Anterior cingulate cortex (tissue), 58 donors: Measurements from ENCODE around the gene GIPC3.
"Not testable (repeated sequence)": the region's sequence is repeated elsewhere in the genome, so short reads cannot be mapped to it uniquely, and the experiment has no call there.

Experiments used
- DNase-seq, 58 donors: peaks; one replicate each; lab custom pipeline; 2025; lab: John Stamatoyannopoulos, UW

GIPC3 gene

DNA sequence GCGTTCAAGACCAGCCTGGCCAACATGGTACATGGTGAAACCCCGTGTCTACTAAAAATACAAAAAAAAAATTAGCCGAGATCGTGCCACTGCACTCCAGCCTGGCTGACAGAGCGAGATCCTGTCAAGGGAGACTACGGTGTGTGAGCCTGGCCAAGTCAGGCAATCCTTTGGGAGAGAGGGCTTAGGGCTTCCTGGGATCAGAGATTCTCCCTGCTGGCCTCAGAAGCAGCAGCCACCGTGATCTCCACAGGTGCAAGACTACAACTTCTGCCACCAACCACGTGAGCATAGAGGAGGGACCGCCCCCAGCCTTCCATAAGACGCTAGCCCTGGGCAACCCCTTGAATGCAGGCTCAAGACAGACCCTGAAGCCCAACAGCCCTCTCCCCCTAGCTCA, 35.5 kb upstream of the GIPC3 start:
- DNase-seq, result no peak

DNA sequence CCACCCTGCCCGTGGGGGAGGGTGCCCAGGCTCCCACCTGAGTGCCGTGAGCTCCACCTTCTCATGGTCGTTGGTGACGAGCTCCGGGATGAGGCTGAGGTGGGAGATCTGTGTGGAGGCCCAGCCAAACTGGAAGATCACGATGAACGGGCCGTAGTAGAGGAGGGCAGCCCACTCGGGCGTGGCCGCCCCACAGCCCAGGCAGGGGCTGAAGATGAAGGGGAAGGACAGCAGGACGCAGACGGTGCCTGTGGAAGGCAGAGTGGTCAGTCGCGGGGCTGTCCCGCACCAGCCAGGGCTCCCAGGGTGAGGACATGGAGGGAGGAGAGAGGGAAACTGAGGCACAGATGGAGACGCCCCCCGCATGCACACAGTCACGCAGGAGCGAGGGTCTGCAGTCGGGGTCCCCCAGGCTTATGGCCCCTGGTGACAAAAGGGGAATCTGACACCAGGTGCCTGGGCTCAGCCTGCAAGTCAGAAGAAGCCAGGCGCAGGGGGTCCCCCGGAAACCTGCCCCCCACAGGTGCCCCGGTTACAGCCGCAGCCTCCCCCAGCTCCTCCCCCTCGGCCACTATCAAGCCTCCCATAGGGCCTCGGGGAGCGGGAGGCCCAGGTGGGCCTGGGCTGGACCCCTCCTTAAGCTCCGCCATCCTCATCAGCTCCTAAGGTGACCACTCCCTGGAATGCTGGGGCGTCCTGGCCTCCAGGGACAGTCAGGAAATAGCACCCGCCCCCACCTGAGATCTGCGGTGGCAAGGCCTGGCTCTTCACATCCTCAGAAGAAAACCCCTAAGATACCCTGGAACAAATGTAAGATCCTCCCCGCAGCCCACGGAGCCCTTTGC, 34.1 kb upstream of the GIPC3 start:
- no peak for DNase-seq

DNA sequence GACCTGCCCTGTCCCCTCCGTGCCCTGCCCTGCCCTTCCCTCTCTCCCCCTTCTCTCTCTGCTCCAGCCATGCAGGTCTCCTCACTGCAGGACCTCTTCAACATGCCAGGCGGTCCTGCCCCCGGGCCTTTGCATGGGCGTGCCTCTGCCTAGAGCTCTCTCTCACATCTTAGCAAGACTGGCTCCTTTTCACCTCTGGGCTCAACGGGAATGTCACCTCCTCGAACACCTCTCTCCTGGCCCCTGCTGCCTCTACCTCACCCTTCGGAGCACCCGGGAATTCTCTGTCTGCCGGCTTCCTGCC, 33.5 kb upstream of the GIPC3 start:
- DNase-seq, result no peak

DNA sequence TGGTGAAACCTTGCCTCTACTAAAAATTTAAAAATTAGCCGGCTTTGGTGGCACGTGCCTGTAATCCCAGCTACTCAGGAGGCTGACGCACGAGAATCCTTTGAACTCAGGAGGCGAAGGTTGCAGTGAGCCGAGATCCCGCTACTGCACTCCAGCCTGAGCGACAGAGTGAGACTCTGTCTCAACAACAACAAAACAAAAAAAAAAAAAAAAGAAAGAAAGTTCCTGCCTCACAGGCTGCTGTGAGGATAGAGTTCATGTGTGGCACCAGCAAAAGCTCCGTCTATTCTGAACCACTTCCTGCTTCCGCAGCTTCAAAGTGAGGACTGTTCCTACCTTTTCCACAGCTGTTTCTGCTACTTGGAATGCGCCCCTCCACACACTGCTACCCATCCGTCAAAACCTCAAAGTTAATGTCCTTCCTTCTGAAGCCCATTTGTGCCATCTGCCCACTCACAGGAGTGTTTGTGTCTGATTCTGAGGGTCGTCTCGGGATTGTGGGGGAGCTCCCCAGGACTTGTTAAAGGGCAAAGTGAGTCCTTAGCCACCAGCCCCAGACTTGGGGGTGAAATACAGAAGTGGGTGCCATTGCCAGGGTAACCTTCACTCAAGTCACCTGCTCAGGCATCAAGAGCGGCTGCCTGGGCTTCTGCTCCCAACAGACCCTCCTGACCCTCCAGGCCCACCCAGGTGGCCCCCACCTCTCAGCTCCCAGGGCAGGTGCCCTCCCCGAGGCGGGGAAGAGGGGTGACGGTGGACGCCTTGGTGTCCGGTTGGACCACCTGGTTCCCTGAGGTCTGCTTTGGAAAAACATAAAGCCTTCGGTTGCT, 30.8 kb upstream of the GIPC3 start:
- DNase-seq, result no peak

DNA sequence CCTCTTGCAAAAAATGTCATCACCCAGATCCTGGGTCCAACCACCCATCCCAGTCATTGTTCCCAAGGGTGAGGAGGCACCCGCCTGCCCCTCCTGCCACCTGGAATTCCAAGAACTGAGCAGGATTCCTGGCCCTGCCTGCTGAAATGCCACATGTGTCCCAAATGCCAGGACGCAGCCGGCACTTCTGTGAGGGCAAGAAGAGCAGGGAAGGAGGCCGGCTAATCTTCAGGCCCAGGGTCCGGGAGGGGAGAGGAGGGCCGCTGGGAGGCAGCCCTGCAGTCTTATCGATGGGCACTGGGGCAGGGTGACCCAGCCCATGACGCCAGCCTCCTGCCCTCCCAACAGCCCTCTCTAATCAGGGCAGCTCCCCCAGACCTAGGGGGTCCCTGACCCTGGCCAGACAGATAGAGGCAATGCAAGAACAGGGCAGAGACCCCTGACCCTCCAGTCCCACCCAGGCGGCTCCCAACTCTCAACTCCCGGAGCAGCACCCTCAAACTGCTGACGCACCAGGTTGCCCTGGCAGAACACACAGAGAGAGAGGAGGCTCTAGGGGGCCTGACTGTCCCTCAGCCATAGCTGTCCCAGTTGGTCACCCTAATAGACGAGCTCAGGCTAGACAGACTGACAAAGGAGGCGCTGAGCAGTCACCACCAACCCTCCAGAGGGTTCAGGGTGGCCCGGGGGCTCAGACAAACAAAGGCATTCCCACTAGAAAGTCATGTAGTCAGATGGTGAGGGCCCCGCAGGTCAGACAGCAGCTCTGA, 29.4 kb upstream of the GIPC3 start:
- no peak for DNase-seq

DNA sequence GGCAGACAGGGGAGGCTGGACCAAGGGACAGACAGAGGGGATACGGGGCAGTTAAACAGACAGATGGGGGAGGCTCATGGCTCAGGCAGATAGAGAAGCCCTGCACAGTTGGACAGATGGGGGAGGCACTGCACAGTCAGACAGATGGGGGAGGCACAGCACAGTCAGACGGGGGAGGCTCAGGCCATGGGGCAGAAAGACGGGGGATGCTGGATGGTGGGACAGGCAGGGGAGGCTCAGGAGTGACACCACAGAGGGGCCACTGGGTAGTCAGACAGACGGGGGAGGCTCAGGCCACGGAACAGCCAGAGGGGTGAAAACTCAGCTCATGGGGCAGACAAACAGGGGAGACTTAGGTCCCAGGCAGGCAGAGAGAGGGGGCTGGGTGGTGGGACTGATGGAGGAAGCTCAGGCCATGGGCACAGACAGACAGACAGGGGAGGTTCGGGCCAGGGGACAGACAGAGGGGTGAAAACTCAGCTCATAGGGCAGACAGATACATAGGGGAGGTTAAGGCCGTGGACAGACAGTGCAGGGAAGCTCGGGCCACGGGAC, 28.8 kb upstream of the GIPC3 start:
- peak in 1 of 58 donors; percentile 12 for DNase-seq

DNA sequence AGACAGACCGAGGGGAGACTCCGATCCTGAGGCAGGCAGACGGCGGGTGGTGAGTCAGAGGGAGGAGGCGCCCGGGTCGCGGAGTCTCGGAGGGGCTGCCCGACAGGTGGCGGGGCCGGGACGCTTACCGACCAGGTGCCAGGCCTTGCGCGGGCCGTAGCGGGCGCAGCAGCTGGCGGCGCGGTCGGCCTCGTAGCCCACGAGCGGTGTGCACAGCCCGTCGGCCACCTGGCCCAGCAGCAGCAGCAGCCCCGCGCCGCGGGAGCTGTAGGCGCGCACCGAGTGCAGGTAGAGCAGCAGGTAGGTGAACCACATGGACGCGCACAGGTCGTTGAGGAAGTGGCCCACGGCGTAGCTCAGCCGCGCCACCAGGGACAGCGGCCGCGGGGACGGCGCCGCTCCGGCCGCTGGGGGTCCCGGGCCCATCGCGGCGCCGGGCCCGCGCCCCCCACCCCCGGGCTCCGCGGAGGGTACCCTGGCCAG, 28.3 kb upstream of the GIPC3 start:
- peak in 1 of 58 donors; percentile 33 for DNase-seq

DNA sequence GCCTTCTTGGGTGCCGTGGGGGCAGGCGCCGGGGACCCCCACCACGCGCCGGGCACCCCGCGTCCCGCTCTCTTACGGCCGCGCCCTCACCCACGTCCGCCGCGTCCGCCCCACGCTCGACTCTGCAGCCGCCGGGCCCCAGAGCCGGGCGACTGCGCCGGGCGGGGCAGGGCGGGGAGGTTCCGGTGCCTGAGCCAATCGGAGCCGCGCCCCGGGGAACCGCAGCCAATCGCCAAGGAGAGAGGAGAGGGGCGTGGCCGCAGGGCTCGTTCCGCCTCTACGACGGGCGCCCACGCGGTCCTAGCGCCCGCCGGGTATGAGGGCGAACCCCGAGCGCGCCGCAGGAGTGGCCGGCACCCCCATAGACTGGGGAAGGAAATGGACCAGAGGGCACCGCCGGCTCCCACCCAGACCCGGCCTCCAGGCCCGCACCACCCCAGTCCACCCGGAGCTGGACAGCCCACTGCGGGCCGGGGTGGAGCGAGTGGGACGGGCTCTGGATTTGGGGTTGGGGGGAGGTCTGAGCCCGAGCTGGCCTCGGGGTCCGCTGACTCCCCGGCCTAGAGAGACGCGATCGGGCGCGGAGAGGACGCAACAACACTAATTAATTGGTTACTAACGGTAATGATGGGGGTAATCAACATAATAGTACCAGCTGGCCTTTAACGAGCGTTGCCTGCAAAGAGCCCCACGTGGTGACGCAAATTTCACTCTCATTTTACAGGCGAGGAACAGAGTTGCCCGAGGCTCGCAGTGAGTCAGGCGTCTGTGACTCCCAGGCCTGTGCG, 27.6 kb upstream of the GIPC3 start, which contains the start of gene MFSD12:
TSS of gene MFSD12 (minus strand) at position 126 of the 788 bp plus-strand sequence. CDS start 183 bp downstream, outside the sequence.
- DNase-seq, result peak in 57 of 58 donors; percentile 49 to 95 (median 88)

DNA sequence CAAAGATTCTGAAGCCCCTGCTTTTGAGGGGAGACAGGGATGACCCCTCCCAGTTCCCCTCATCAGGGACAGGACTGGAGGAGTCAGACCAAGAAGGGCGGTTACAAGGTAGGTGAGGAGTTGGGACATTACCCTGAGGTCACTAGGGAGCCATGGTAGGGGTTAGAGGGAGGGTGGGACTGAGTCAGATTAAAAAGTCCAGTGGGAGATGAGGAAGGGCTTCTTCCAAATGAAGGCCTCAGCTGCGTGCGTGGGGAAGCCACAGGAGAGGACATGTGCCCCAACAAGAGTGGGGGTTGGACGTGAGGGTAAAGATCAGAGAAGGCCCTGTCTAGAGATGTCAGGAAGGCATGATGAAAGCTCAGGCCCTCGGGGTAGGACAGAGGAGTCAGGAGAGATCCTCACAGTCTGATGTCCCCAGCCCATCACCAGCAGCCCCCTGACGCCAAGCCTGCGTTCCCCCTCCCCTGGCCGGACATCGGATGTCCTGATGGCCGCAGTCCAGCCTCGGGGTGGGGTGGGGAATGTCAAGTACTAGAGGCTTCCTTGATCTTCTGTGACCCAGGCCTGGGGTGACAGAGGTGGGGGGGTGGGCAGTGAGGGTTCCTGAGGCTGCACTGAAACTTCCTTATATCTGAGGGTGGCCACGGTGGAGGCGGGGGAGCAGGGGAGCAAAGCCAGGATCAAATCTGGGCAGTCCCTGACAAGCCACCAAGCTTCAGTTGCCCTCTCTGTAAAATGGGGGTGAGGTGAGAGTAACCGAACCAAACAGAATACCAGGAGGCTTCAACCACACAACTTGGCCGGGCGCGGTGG, 21.4 kb upstream of the GIPC3 start:
- DNase-seq, result no peak

DNA sequence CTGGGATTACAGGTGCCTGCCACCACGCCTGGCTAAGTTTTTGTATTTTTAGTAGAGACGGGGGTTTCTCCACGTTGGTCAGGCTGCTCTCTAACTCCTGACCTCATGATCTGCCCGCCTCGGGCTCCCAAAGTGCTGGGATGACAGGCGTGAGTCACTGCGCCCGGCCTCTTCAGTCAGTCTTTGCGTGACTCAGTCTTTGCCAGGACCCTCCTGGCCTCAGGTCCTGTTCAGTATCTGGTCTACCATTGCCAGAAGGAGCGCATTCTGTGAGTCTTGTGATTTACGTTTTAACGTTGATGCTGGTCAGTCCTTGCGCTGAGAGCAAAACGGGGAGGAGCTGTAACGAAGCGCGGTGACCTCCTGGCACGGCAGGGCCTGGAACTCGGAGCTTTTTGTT, 20.1 kb upstream of the GIPC3 start:
- no peak for DNase-seq

DNA sequence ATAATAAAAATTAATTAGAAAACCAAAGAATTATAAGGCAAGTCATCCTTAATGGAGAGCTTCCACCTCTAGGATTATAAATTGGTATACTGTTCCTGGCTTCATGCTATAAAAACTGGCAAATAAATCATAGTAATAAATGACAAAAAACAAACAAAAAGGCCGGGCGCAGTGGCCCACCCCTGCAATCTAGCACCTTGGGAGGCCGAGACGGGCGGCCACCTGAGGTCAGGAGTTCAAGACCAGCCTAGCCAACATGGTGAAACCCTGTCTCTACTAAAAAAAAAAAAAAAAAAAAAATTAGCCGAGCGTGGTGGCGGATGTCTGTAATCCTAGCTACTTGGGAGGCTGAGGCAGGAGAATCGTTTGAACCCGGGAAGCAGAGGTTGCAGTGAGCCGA, 15.2 kb upstream of the GIPC3 start:
- DNase-seq, result not testable (repeated sequence)

DNA sequence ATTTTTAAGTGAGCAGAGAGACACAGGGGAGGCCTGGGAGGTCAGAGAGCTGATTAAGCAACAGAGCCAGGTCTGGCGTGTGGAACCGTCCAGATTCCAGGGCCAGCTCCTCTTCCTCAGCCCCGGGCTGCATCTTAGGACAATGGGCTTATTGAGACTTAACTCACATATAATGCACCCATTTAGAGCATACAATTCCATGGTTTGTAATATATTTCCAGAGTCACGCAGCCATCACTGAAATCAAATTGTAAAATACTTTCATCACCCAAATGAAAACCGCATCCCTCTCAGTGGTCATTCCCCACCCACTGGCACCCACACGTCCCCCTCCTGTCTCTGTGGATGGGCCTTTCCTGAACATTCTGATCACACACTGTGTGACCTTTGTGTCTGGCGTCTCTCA, 14.7 kb upstream of the GIPC3 start:
- DNase-seq, result peak in 33 of 58 donors; percentile 12 to 82 (median 49)

DNA sequence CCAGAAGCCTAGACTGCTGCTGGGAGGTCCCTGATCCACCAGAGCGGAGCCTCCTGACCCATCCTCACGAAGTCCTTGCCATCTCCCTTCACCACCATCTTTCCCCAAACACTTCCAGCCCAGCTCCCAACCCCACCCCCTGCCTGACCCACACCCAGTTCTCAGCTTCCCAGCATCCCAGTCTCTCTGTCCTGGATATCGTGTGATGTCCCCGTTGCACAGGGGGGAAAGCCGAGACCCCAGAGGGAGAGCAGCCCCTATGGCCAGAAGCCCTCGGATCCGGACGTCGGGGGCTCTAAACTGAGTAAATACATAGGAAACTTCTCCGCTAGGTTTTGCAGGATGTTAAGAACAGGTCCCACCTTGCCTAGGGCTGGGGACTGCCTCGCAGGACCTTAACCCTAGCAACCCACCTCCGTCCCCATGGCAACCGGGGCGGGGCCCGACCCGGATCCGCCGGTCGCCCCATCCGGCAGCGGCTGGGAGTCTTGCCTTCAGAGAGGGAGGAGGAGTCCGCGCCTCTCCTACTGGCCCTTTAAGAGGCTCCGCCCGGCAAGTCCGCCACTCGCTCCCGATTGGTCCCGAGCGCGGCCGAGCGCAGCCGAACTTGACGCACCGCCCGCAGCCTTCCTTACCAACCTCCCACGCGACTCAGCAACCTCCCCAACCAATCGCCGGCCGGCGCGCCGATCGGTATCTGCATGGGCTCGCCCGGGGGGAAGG, 13.0 kb upstream of the GIPC3 start:
- DNase-seq, result peak; percentile 86 to 100 (median 99)

DNA sequence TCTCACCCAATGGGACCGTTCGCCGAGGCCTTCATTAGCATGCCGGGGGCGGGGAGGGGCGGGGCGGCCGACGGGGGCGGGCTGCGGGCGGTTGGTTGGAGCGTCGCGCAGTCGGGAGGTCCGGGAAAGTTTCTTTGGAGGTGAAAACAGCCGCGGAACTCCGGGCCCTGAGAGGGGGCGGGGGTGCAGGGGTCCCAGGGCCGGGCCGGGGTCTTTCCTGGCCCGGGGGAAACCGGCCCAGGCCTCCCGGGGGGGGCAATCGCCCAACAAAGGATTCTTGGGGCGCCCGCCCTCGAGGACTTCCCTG, 12.5 kb upstream of the GIPC3 start, which contains the start of gene HMG20B:
TSS of gene HMG20B (plus strand) at position 90 of the 307 bp plus-strand sequence. CDS start 366 bp downstream, outside the sequence.
- DNase-seq, result no peak

DNA sequence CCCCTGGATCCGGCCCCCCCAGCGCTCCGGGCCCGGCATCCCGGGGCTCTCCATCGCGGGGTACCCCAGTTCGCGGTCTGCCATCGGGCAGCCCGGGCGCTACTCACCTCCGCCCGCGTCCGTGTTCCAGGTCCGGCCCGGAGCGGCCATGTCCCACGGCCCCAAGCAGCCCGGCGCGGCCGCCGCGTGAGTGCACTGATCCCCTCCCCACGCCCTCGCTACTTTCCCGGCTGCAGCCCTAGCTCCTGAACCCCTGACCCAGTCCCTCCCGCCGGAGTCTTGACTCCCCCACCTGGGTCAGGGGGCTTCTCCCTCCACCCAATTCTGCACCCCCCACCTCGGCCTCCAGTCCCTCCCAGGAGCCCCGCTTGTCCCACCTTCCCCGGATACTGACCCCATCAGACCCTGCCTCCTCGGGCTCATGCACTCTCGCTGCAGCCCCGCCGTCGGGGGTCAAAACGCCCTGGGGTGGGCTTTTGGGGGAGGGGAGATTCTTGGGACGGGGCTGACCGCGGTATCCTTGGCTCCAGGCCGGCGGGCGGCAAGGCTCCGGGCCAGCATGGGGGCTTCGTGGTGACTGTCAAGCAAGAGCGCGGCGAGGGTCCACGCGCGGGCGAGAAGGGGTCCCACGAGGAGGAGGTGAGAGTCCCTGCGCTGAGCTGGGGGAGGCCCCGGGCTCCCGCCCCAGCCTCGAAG, 12.0 kb upstream of the GIPC3 start:
- no peak for DNase-seq

DNA sequence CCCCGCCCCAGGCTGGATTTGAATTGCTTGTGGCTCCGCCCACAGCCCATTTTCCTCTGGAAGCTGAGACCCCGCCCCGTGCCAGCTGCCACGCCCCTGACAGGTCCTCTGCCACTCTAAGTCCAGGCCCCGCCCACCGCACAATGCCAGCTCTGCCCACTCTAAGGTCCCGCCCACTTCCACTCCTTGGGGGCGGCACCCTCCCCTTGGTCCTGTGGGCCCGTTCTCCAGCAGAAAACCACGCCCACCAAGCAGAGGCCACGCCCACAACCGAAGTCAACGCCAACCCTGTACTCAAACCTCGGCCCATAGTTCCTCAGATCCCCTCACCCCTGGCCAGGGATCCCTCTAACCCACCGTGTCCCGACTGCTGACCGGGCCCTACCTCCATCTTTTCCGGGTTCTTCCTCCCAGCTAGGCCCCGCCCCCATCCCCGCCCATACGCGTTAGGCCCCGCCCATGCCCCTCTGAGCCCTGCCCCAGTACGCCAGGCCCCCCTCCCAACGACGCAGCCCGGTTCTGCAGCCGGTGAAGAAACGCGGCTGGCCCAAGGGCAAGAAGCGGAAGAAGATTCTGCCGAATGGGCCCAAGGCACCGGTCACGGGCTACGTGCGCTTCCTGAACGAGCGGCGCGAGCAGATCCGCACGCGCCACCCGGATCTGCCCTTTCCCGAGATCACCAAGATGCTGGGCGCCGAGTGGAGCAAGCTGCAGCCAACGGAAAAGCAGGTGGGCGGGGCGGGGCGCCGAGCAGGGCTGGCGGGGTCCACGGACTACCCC, 11.2 kb upstream of the GIPC3 start:
- DNase-seq, result peak in 49 of 58 donors; percentile 7 to 89 (median 56)
